Ishikawa (cell line): ENCODE measurements around the gene WNK2.

Experiments
- CEBPB ChIP-seq: IDR thresholded peaks from 2 replicates; pipeline ENCODE4 v1.6.1; 2012
- EP300 ChIP-seq: IDR thresholded peaks from 2 replicates; pipeline ENCODE4 v1.6.1; 2012; ENCODE audit warnings: borderline replicate concordance
- FOXM1 ChIP-seq: IDR thresholded peaks from 2 replicates; pipeline ENCODE4 v1.6.1; 2012; ENCODE audit warnings: low read depth, borderline replicate concordance
- TCF12 ChIP-seq: IDR thresholded peaks from 2 replicates; pipeline ENCODE4 v1.6.1; 2012; ENCODE audit warnings: low read depth
- YY1 ChIP-seq: IDR thresholded peaks from 2 replicates; pipeline ENCODE4 v1.6.1; 2012; ENCODE audit warnings: low read depth
- TF ChIP-seq, protein P1 (sequence below): IDR thresholded peaks from 2 replicates; pipeline ENCODE4 v1.6.1; 2012; ENCODE audit warnings: low read depth, mild to moderate bottlenecking

DNA sequence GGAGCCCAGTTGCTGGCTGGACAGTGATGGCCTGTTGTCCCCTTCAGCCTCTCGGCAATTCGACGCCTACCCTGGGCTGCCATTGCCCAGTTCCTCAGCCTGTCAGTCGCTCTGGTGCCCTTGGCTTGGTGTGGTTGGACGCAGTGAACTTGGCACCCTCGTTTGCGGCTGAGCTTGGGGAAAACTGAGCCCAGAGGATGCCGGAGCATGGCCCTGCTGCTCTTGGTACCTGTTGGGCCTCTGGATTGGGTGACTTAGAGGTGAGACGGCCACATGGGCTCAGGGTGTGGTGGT is 16.5 kb downstream of the WNK2 start:
- TF ChIP-seq CEBPB: no peak
- TF ChIP-seq TCF12: no peak
- TF ChIP-seq YY1: no peak
- no peak for TF ChIP-seq EP300
- no peak for TF ChIP-seq FOXM1
- TF ChIP-seq, protein P1, sequence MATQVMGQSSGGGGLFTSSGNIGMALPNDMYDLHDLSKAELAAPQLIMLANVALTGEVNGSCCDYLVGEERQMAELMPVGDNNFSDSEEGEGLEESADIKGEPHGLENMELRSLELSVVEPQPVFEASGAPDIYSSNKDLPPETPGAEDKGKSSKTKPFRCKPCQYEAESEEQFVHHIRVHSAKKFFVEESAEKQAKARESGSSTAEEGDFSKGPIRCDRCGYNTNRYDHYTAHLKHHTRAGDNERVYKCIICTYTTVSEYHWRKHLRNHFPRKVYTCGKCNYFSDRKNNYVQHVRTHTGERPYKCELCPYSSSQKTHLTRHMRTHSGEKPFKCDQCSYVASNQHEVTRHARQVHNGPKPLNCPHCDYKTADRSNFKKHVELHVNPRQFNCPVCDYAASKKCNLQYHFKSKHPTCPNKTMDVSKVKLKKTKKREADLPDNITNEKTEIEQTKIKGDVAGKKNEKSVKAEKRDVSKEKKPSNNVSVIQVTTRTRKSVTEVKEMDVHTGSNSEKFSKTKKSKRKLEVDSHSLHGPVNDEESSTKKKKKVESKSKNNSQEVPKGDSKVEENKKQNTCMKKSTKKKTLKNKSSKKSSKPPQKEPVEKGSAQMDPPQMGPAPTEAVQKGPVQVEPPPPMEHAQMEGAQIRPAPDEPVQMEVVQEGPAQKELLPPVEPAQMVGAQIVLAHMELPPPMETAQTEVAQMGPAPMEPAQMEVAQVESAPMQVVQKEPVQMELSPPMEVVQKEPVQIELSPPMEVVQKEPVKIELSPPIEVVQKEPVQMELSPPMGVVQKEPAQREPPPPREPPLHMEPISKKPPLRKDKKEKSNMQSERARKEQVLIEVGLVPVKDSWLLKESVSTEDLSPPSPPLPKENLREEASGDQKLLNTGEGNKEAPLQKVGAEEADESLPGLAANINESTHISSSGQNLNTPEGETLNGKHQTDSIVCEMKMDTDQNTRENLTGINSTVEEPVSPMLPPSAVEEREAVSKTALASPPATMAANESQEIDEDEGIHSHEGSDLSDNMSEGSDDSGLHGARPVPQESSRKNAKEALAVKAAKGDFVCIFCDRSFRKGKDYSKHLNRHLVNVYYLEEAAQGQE: no peak
